Tibial artery (tissue), 4 donors: ENCODE results near the gene UROD.
"Not testable (repeated sequence)": the region's sequence is repeated elsewhere in the genome, so short reads cannot be mapped to it uniquely, and the experiment has no call there.

Experiments
- DNase-seq, 2 donors: peaks; one replicate each; pipeline ENCODE4 v3.0.0-alpha.2; 2019
- H3K27ac ChIP-seq, 2 donors: fragments of 200-600 bp; sonication (generic) in 1 of 2; 1 replicate in 1 of 2; 2 replicates in 1 of 2; pipeline ENCODE4 v1.5.1; 2018 to 2019; ENCODE audit warnings: mild to moderate bottlenecking in 1 of 2
- H3K27me3 ChIP-seq, 2 donors: fragments of 200-600 bp; sonication (generic) in 1 of 2; one replicate each; pipeline versions ENCODE4 v1.5.1 to v1.6.0; 2016 to 2019
- H3K36me3 ChIP-seq, 3 donors: fragments of 200-600 bp; sonication (generic) in 2 of 3; one replicate each; pipeline ENCODE4 v1.5.1; 2016 to 2019; ENCODE audit warnings: mild to moderate bottlenecking in 2 of 3
- H3K4me1 ChIP-seq, 4 donors: fragments of 200-600 bp; sonication (generic) in 2 of 4; 1 replicate in 3 of 4; 2 replicates in 1 of 4; pipeline ENCODE4 v1.5.1; 2016 to 2019
- H3K4me3 ChIP-seq, 2 donors: fragments of 200-600 bp; sonication (generic) in 1 of 2; 1 replicate in 1 of 2; 2 replicates in 1 of 2; pipeline ENCODE4 v1.5.1; 2018 to 2019; ENCODE audit warnings: mild to moderate bottlenecking in 2 of 2
- H3K9me3 ChIP-seq, 3 donors: fragments of 200-600 bp; sonication (generic) in 1 of 3; one replicate each; pipeline ENCODE4 v1.5.1; 2016 to 2019
- intact Hi-C: fragments of 100-400 bp; cut with DNase I; formaldehyde crosslinking; loops from one replicate; pipeline ENCODE4 v1.15.0; 2023; ENCODE audit warnings: low total_unique reads
- TF ChIP-seq, protein P1 (sequence below), 2 experiments: fragments of 200-600 bp in 1 of 2; fragments of 450-650 bp in 1 of 2; IDR thresholded peaks; one replicate each; pipeline ENCODE4 v1.5.1; 2017 to 2019; ENCODE audit warnings: antibody characterized with exemption in 2 of 2, mild to moderate bottlenecking in 1 of 2, moderate library complexity in 1 of 2

The UROD gene

GRCh38 chr1:44995467-44996238 is 16.4 kb upstream of the UROD start:
- TF ChIP-seq, protein P1, sequence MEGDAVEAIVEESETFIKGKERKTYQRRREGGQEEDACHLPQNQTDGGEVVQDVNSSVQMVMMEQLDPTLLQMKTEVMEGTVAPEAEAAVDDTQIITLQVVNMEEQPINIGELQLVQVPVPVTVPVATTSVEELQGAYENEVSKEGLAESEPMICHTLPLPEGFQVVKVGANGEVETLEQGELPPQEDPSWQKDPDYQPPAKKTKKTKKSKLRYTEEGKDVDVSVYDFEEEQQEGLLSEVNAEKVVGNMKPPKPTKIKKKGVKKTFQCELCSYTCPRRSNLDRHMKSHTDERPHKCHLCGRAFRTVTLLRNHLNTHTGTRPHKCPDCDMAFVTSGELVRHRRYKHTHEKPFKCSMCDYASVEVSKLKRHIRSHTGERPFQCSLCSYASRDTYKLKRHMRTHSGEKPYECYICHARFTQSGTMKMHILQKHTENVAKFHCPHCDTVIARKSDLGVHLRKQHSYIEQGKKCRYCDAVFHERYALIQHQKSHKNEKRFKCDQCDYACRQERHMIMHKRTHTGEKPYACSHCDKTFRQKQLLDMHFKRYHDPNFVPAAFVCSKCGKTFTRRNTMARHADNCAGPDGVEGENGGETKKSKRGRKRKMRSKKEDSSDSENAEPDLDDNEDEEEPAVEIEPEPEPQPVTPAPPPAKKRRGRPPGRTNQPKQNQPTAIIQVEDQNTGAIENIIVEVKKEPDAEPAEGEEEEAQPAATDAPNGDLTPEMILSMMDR (IDR thresholded peaks at IDR 0.05), result no peak
- H3K36me3 ChIP-seq, result no peaks in the 10 kb centered on the region
- H3K27me3 ChIP-seq, result no peaks in the 10 kb centered on the region
- H3K4me3 ChIP-seq, result no peak overlapping the region
- H3K4me1 ChIP-seq, result peaks cover 0 to 2% (median 0%) of the 10 kb centered on the region in 4 donors
- DNase-seq, result no peak
- H3K9me3 ChIP-seq, result no peaks in the 10 kb centered on the region
- no peak overlapping the region for H3K27ac ChIP-seq
- intact Hi-C loops, result no loop called here

- Histone ChIP-seq H3K4me1 (peaks cover 0 to 10% (median 0%) of the 10 kb centered on the region in 4 donors), H3K27ac (no peak overlapping the region), H3K36me3 (peaks cover 14 to 28% (median 18%) of the 10 kb centered on the region in 3 donors), H3K4me3 (no peak overlapping the region), H3K9me3 (no peaks in the 10 kb centered on the region), H3K27me3 (no peaks in the 10 kb centered on the region)
- intact Hi-C loops, result no loop called here
- DNase-seq, result no peak
- TF ChIP-seq, protein P1 (IDR thresholded peaks at IDR 0.05), result no peak
Measured at GRCh38 chr1:44999232-44999631, 12.8 kb upstream of the UROD start.

DNA sequence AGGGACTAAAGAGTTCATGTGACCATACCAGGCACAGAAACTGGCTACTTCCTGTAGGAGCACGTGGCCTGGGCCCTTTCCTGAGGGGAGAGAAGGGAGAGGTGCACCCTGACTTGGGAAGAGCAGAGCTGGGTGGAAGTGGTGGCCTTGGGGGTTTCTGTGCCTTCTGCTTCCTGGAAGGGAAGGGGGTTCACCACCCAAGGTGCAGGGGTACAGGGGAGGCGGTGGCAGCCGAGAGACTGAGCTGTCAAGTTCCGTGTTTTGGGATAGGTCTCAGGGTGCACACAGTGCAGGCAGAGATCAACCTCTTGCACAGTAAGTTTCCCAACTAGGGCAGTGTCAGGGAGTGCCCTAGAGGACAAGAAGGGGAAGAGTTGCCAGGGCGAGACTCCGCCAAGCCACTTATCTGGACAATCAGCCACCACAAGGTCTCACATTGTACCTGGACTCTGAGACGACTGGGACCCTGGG is 11.0 kb upstream of the UROD start:
- TF ChIP-seq, protein P1 (IDR thresholded peaks at IDR 0.05), result no peak
- no peak overlapping the region for H3K27ac ChIP-seq
- H3K36me3 ChIP-seq, result peaks cover 32 to 46% (median 36%) of the 10 kb centered on the region in 3 donors
- H3K27me3 ChIP-seq, result no peaks in the 10 kb centered on the region
- no peak overlapping the region for H3K4me3 ChIP-seq
- intact Hi-C loops, result loop anchor here (5.0 to 10.0 kb wide), 2 partner anchors 154 to 276 kb away; no protein-coding TSS in a partner anchor
- H3K9me3 ChIP-seq, result no peaks in the 10 kb centered on the region
- H3K4me1 ChIP-seq, result peaks cover 0 to 10% (median 0%) of the 10 kb centered on the region in 4 donors
- no peak for DNase-seq

DNA sequence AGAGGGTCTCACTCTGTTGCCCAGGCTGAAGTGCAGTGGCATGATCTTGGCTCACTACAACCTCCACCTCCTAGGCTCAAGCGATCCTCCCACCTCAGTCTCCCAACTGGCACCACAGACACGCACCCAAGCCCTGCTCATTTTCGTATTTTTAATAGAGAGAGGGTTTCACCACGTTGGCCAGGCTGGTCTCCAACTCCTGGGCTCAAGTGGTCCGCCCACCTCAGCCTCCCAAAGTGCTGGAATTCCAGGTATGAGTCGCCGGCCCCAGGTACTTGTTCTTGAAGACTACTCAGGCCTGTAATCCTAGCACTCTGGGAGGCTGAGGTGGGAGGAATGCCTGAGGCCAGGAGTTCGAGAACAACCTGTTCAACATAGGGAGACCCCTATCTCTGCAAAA is 10.5 kb upstream of the UROD start:
- DNase-seq, H3K9me3 ChIP-seq, H3K27ac ChIP-seq, H3K27me3 ChIP-seq, H3K4me1 ChIP-seq, H3K4me3 ChIP-seq: not testable (repeated sequence)
- peaks cover 38 to 51% (median 41%) of the 10 kb centered on the region in 3 donors for H3K36me3 ChIP-seq
- intact Hi-C loops, result loop anchor here (5.0 to 10.0 kb wide), 2 partner anchors 154 to 277 kb away; no protein-coding TSS in a partner anchor

- TF ChIP-seq, protein P1 (IDR thresholded peaks at IDR 0.05), result no peak
- H3K9me3 ChIP-seq, result no peaks in the 10 kb centered on the region
- H3K4me1 ChIP-seq, result peaks cover 0 to 10% (median 0%) of the 10 kb centered on the region in 4 donors
- peaks cover 51 to 65% (median 55%) of the 10 kb centered on the region in 3 donors for H3K36me3 ChIP-seq
- no peak overlapping the region for H3K27ac ChIP-seq
- no peaks in the 10 kb centered on the region for H3K27me3 ChIP-seq
- intact Hi-C loops, result loop anchor here (5.0 to 10.0 kb wide), 2 partner anchors 156 to 278 kb away; no protein-coding TSS in a partner anchor
- no peak overlapping the region for H3K4me3 ChIP-seq
- no peak for DNase-seq
Measured at GRCh38 chr1:45002650-45003645, 9.1 kb upstream of the UROD start.
